ENCODE measurements around the gene FEZ2.

The FEZ2 gene

DNA sequence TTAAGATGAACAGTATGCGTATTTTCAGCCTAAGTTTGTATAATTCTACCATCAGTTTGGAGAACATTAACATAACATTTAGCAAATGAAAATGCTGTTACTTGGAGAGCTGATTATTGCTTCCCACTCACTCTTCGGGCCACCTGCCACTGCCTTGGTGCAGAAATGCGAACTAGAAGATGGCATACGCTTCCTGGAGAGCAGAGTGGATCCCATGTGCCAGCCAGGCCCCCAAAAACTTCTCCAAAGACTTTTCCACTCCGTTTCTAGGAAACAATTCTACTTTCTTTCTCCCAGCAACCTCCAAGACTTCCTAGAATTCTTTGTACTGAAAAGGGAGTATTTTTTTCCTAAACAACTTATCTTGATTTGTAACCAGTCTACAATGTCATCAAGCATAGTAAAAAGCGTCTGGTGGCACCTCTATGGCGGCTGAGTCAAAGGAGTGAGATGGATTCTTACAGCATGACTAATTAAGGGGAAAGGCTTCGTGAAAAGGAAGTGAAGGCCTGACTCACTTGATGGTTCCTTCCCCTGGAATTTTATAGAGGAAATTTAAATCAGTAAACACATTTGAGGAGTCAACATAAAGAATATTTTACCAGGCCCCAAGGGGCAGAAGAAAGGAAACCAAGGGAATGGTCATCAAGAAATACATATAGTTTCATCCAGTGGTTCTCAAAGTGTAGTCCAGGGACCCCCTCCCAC lies 36.6 kb downstream of the FEZ2 start:
- Mint-ChIP-seq H3K27me3 (ENCODE audit: low read depth, poor library complexity) (no peaks in the 10 kb centered on the region), H3K36me3 (ENCODE audit: low read depth) (peaks cover 48% of the 10 kb centered on the region), H3K4me1 (peaks cover 58% of the 10 kb centered on the region), H3K9me3 (no peaks in the 10 kb centered on the region), H3K4me3 (no peak overlapping the region), H3K27ac (peak overlapping the region; percentile 93)
- DNase-seq = no peak
- TF ChIP-seq, protein P1, sequence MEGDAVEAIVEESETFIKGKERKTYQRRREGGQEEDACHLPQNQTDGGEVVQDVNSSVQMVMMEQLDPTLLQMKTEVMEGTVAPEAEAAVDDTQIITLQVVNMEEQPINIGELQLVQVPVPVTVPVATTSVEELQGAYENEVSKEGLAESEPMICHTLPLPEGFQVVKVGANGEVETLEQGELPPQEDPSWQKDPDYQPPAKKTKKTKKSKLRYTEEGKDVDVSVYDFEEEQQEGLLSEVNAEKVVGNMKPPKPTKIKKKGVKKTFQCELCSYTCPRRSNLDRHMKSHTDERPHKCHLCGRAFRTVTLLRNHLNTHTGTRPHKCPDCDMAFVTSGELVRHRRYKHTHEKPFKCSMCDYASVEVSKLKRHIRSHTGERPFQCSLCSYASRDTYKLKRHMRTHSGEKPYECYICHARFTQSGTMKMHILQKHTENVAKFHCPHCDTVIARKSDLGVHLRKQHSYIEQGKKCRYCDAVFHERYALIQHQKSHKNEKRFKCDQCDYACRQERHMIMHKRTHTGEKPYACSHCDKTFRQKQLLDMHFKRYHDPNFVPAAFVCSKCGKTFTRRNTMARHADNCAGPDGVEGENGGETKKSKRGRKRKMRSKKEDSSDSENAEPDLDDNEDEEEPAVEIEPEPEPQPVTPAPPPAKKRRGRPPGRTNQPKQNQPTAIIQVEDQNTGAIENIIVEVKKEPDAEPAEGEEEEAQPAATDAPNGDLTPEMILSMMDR (IDR thresholded peaks at IDR 0.05) = no peak

DNA sequence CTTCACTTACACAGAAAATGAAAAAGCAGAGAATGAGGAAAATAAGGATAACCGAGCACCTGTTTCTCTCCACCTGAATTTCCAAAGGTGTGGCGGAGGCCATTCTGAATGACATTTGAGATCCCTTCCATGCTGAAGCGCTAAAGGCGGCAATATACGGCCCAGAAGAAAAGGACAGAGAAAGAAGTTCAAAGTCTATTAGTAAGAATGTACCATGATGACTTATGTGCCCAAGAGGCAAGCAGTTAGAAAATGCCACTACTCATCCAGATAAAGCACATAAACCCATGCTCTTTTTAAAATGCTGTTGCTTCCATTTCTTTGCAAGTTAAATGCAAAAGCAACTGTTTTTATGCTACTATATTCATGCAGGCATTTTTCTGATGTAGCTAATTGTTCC lies 37.2 kb downstream of the FEZ2 start:
- DNase-seq = no peak
- Mint-ChIP-seq H3K27ac (no peak overlapping the region), H3K36me3 (ENCODE audit: low read depth) (peaks cover 41% of the 10 kb centered on the region), H3K27me3 (ENCODE audit: low read depth, poor library complexity) (no peaks in the 10 kb centered on the region), H3K9me3 (no peaks in the 10 kb centered on the region), H3K4me1 (peaks cover 58% of the 10 kb centered on the region), H3K4me3 (no peak overlapping the region)
- TF ChIP-seq, protein P1 (IDR thresholded peaks at IDR 0.05) = no peak

DNA sequence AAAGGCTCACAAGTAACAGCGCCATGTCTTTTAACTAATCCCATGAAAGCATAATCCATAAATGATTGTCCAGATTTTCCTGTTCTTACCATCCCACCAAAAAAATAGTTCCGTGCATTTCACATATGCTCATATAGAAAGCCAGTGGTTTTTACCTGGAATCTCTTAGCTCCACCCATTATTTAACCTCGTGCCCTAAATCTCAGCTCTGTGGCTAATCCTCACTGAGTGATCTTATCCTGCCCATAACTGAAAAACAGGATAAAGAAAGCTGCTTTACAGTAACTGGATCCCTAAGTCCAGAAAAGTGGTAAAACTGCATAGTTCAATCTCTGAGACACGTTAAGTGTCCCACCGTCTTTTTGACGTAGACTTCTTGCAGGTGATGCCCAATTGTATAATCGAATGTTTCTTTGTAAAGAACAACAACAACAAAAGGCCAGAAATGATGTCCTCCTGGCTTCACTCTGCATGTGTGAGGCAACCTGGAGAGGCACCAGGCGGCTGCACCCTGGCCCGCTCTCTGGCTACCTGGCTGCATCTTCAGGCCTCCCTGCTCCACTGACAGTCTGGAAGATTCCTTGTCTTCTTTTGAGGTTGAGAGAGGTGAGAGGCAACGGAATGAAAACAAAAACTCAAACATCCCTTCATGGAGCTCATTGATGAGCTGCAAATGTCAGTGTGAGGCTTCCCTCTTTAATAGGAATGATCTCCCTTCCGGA lies 38.6 kb downstream of the FEZ2 start:
- no peaks in the 10 kb centered on the region for H3K27me3 Mint-ChIP-seq (ENCODE audit: low read depth, poor library complexity)
- H3K4me1 Mint-ChIP-seq = peaks cover 54% of the 10 kb centered on the region
- TF ChIP-seq, protein P1 (IDR thresholded peaks at IDR 0.05) = no peak
- H3K36me3 Mint-ChIP-seq (ENCODE audit: low read depth) = peaks cover 42% of the 10 kb centered on the region
- H3K9me3 Mint-ChIP-seq = no peaks in the 10 kb centered on the region
- no peak overlapping the region for H3K4me3 Mint-ChIP-seq
- no peak for DNase-seq
- peak overlapping the region; percentile 70 for H3K27ac Mint-ChIP-seq

GRCh38 chr2:36556842-36557241 lies 41.1 kb downstream of the FEZ2 start:
- H3K27me3 Mint-ChIP-seq (ENCODE audit: low read depth, poor library complexity) = no peaks in the 10 kb centered on the region
- TF ChIP-seq, protein P1 (IDR thresholded peaks at IDR 0.05) = no peak

GRCh38 chr2:36555789-36556188 lies 42.2 kb downstream of the FEZ2 start:
- DNase-seq = no peak
- H3K4me3 Mint-ChIP-seq = no peak overlapping the region
- H3K27ac Mint-ChIP-seq = peak overlapping the region; percentile 49
- peaks cover 49% of the 10 kb centered on the region for H3K36me3 Mint-ChIP-seq (ENCODE audit: low read depth)
- TF ChIP-seq, protein P1 (IDR thresholded peaks at IDR 0.05) = no peak
- H3K27me3 Mint-ChIP-seq (ENCODE audit: low read depth, poor library complexity) = no peaks in the 10 kb centered on the region
- no peaks in the 10 kb centered on the region for H3K9me3 Mint-ChIP-seq
- H3K4me1 Mint-ChIP-seq = peaks cover 34% of the 10 kb centered on the region

More at GRCh38 chr2:36556842-36557241, 41.1 kb downstream of the FEZ2 start:
- H3K27ac Mint-ChIP-seq = no peak overlapping the region
- no peak overlapping the region for H3K4me3 Mint-ChIP-seq
- peaks cover 42% of the 10 kb centered on the region for H3K4me1 Mint-ChIP-seq
- no peaks in the 10 kb centered on the region for H3K9me3 Mint-ChIP-seq
- no peak for DNase-seq
- H3K36me3 Mint-ChIP-seq (ENCODE audit: low read depth) = peaks cover 53% of the 10 kb centered on the region
